Epithelial cell of esophagus (primary cell): ENCODE data around the gene MYOM3.

ENCODE experiments used
- DNase-seq: peaks from one replicate; pipeline ENCODE4 v3.0.0; 2010; ENCODE audit warnings: low read depth
- H3K4me3 ChIP-seq: 2 replicates; pipeline ENCODE4 v1.5.1; 2011; ENCODE audit warnings: mild to moderate bottlenecking, low read length, control low read depth
- CTCF ChIP-seq: IDR thresholded peaks from 2 replicates; pipeline ENCODE4 v1.5.1; 2011; ENCODE audit warnings: low read depth, mild to moderate bottlenecking, low read length, control low read depth, inconsistent platforms; ENCODE audit not compliant: insufficient read depth; ENCODE audit errors: missing control alignments

MYOM3 gene

GRCh38 chr1:24127134-24127800 lies 15.3 kb upstream of the MYOM3 start:
- TF ChIP-seq CTCF: no peak
- DNase-seq: no peak
- H3K4me3 ChIP-seq: no peak overlapping the region

- no peak for DNase-seq
- no peak for TF ChIP-seq CTCF
- no peak overlapping the region for H3K4me3 ChIP-seq
Observed at GRCh38 chr1:24126672-24127023, 14.7 kb upstream of the MYOM3 start.

DNA sequence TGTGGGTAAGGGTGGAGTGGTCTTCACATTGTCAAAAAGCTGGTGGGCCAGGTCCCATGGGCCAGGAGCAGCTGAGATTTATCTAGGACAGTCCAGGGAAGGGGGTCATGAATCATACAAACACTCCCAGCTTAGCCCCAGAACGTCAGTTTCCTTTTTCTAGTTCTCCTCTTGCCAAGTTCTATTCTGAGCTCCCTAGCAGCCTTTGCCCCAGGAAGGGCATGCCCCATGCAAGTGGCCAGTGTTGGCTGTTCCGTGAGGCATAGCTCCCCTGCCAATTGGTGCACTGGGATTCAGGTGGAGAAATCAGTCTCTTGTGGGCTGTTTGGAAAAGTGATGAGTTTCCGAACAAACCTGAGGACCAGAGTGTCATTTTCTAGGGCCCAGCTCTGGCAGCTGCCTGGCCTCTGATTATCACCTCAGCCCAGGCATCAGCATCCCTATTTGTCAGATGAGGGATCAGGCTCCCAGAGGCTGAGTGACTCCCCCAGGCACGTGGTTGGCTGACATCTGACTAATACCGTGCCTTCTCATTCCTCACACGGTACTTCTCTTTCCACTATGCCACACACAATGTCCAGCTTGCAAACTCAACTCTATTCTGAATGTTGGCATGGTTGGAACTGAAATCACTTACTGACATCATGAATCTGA lies 14.2 kb upstream of the MYOM3 start:
- DNase-seq: peak; percentile 27
- TF ChIP-seq CTCF: no peak
- H3K4me3 ChIP-seq: no peak overlapping the region

DNA sequence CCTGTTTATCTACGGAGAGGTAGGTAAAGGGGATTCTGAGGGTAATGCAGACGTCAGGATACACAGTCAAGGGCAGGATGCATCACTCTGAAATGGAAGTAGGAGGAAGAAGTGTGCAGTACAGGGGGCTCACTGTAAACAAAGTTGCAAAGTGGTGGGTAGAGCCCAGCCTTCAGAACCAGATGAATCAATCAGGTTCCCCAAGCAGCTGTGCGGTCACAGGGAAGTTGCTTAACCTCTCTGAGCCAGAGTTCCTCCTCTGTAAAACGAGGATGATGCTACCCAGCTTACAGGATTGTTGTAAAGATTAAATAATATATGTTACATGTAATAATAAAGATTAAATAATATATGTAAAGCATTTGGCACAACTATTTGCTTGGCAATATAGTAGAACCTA lies 13.5 kb upstream of the MYOM3 start:
- DNase-seq: no peak
- H3K4me3 ChIP-seq: no peak overlapping the region
- TF ChIP-seq CTCF: no peak

- no peak for DNase-seq
- H3K4me3 ChIP-seq: no peak overlapping the region
- no peak for TF ChIP-seq CTCF
Observed at GRCh38 chr1:24124980-24125379, 13.0 kb upstream of the MYOM3 start.

GRCh38 chr1:24123611-24124010 lies 11.7 kb upstream of the MYOM3 start:
- no peak for TF ChIP-seq CTCF
- no peak for DNase-seq
- H3K4me3 ChIP-seq: no peak overlapping the region

DNA sequence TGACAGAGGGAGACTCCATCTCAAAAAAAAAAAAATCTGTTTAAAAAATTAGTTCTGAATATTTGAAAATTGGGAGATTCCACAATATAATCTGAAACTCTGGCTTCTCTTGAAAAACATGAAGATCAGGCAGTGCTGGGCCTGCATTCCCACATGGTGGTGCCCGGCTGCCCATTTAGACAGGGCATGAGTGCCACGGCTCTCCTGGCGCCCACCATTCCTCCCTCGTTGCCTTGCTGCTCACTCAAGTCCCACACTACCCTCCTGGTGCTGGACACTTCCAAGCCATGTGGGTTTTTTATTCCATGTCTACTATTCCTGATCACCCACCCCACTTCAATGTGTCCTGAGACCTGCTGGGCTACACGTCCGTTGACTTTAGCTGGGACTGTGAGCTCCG lies 10.8 kb upstream of the MYOM3 start:
- H3K4me3 ChIP-seq: no peak overlapping the region
- TF ChIP-seq CTCF: no peak
- DNase-seq: no peak
